WI38 (cell line): ENCODE measurements around the gene SLC11A2.

Experiments used
- H3K4me3 ChIP-seq: 2 replicates; pipeline ENCODE4 v1.5.1; 2011; ENCODE audit warnings: low read depth, mild to moderate bottlenecking, control low read depth, low read length
- TF ChIP-seq, protein P1 (sequence below): IDR thresholded peaks from 2 replicates; pipeline ENCODE4 v1.5.1; 2012; ENCODE audit warnings: low read depth, mild to moderate bottlenecking, control low read depth, low read length

SLC11A2 gene

DNA sequence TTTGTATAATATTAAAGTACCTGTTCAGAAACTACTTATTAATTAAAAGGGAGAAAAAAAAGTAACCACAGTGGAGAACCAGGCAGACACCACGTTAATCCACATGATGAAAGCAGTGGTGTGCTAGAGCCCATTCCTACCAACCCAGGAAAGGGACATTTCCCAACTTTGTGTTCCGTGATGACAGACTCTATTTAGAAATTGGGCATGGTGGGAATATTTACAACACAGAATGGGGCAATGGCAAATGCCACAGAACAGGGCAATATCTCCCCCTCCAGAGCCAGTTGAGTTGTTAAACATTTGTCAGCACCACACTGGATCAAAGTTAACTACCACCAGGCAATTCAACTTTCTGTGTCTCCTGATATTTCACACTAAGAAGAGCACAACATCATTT, 75.1 kb downstream of the SLC11A2 start:
- H3K4me3 ChIP-seq: no peak overlapping the region
- TF ChIP-seq, protein P1, sequence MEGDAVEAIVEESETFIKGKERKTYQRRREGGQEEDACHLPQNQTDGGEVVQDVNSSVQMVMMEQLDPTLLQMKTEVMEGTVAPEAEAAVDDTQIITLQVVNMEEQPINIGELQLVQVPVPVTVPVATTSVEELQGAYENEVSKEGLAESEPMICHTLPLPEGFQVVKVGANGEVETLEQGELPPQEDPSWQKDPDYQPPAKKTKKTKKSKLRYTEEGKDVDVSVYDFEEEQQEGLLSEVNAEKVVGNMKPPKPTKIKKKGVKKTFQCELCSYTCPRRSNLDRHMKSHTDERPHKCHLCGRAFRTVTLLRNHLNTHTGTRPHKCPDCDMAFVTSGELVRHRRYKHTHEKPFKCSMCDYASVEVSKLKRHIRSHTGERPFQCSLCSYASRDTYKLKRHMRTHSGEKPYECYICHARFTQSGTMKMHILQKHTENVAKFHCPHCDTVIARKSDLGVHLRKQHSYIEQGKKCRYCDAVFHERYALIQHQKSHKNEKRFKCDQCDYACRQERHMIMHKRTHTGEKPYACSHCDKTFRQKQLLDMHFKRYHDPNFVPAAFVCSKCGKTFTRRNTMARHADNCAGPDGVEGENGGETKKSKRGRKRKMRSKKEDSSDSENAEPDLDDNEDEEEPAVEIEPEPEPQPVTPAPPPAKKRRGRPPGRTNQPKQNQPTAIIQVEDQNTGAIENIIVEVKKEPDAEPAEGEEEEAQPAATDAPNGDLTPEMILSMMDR: no peak

DNA sequence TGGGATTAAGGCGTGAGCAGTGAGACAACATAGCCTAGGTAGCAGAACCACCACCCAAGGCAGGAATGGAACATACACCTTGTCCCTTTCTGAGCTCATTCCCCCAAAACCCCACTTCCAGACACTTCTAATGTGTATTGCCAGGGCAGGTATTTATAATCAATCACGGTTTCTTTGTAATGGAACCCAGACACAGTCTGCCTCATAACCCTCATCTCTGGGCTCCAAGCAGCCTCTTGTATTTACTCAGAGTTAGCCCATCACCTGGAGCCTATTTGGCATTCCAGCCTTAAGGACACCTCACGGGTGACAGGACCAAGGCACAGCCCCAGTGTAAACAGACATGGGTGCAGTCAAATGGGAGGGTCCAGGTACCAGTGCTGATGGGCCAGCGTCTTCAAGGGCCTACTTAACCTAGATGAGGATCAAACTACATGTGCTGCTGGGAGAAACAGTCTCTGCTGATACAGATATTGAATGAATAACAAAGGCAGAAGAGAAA, 76.3 kb downstream of the SLC11A2 start:
- TF ChIP-seq, protein P1: no peak

GRCh38 chr12:50948798-50949197, 77.4 kb downstream of the SLC11A2 start:
- TF ChIP-seq, protein P1: no peak
- no peak overlapping the region for H3K4me3 ChIP-seq

More for the DNA sequence above, 76.3 kb downstream of the SLC11A2 start:
- H3K4me3 ChIP-seq: no peak overlapping the region

DNA sequence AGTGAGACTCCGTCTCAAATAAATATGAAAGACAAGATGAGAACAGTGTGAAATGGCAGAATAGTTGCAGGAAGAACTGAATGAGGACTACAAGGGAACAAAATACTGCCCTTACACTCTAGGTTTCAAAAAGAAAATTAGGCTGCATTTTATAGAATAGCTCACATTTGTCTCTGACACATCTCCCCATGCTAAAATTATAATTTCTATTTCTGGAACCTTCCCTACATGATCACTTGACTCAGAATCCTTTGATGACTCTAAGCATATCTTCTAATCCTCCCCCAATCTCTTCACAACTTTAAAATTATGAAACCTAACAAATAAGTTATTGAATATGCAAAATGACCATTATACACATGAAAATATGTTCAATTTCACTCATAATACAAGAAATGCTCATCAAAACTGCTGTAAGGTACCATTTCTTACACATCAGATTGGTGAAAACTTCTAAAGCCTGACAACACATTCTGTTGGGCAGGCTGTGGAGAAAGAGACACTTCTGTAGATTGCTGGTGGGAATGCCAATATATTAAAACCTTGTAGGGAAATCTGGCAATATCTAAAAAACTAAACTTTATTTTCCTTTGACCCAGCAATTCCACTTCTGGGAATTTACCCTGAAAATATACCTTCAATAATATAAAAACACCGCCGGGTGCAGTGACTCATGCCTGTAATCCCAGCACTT, 78.1 kb downstream of the SLC11A2 start:
- TF ChIP-seq, protein P1: no peak
- H3K4me3 ChIP-seq: no peak overlapping the region

GRCh38 chr12:50937653-50938052, 88.5 kb downstream of the SLC11A2 start:
- no peak overlapping the region for H3K4me3 ChIP-seq
- TF ChIP-seq, protein P1: no peak

DNA sequence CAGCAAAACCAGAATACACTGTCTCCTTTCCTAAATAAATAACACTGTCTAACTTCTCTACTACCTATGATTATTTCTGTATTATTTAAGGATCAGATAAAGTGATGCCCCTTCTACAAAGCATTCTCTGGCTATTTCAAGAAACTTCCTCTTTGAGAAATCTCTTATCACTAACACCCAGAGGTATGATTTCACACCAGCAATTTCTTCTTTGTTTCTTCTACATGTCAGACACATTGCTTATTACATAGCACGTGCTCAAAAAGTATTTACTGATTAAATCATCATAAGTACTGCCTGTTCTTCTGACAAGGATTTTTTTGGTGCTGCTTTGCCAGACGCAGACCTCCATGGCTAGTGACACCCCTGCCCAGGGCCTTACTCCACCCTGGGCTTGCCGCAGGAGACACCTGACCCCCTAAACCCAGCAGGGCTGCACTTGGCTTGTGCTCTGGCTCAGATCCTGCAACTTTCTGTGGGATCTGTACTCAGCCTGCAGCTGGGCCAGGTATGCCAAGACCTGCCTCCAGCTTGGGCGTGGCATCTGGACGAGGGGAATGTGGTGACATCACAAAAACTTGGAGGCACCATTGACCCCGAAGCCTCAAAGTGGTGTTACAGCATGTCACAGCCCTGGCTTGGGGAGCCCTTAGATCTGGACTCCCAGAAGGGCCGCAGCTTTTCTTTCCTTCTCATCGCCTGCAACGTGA, 89.2 kb downstream of the SLC11A2 start:
- H3K4me3 ChIP-seq: no peak overlapping the region
- TF ChIP-seq, protein P1: no peak
